Effector CD8-positive, alpha-beta T cell (primary cell): Measurements from ENCODE around the gene SCN8A.
"Not testable (repeated sequence)": the region's sequence is repeated elsewhere in the genome, so short reads cannot be mapped to it uniquely, and the experiment has no call there.

ENCODE experiments used
- DNase-seq: peaks from one replicate; lab custom pipeline; 2025; lab: John Stamatoyannopoulos, UW

SCN8A gene

DNA sequence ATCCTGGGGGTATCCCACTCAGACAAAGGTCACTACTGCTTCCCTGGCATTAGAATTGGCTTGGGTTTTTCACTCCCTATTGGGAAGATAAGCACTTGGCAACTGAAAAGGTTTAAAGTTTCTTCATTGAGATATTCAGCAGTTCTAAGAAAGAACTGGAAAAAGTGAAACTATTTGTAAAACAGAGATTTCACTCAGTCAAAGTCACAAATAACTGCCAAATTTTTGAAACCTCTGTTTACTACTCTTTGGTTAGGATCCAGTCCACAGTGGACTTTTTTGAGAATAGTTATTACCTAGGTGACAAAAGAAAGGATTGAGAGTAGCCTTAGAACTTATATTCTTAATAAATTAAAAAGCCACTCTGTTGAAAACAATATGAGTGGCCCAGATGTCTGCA, 172.7 kb downstream of the SCN8A start:
- no peak for DNase-seq

DNA sequence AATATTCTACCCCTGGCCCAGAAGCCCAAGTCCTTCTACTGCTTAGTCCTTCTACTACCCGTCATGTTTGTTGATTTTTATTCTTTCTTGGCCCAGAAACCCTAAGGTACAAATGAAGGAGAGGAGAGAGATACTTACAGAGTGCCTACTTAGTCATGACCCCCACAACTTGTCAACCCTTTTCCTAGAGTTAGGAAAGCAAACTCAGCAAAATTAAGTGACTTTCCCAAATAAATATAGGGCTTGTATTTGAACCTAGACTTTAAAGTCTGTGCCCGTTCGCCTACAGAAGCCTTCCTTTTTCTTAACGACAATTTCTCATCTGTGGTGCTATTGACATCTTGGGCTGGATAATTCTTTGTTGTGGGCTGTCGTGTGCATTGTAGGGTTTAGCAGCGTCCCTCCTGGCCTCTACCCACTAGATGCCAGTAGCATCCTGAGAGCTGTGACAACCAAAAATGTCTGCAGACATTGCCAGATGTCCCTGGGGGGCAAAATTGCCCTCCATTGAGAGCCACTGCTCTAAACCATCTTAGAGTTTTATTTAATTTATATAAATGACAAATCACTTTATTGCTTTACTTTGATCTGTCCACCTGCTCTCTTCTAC, 175.1 kb downstream of the SCN8A start:
- DNase-seq = no peak

- no peak for DNase-seq
Observed at GRCh38 chr12:51771008-51771407, 180.0 kb downstream of the SCN8A start.

DNA sequence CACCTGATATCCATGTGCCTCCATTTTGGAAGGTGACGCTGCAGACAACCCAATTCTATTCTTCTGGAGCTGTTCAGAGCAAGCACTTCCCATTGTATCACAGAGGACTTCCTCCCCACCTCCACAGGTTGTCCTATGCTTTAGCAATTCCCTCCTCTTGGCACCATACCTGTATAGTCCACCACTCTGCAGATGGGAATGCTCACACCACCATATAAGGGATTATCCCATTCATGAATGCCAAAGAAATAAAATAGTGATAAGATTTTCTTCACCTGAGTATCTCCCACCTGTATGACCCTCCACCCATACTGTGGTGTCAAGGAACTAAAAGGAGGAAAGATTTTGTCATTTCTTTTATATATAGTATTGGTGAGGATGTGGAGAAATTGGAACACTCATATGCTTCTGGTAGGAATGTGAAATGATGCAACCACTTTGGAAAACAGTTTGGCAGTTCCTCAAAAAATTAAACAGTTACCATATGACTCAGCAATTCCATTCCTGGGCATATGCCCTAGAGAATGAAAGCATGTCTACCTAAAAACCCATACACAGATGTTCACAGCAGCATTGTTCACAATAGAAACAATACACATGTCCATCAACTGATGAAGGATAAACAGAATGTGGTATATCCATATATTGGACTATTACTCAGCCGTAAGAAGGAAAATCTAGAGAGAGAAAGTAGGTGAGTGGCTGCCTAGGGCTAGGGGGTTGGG, 182.3 kb downstream of the SCN8A start:
- DNase-seq = no peak

GRCh38 chr12:51774933-51775332, 183.9 kb downstream of the SCN8A start:
- no peak for DNase-seq

GRCh38 chr12:51777457-51777856, 186.4 kb downstream of the SCN8A start:
- no peak for DNase-seq

DNA sequence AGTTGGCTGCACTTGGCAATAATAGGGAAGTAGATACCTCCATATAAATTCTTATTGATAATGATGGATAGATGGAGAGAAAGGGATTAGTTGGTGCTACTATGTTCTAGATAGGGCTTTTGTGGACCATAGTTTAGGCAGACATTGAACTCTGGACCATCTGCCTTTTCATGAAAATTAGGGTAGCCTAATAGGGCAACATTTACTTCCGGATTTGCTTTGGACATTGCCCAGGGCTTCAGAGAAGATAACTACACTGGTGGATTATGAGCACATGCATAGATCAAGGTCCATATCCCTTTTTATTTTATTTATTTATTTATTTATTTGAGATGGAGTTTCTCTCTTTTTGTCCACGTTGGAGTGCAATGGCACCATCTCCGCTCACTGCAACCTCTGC, 186.9 kb downstream of the SCN8A start:
- no peak for DNase-seq

- no peak for DNase-seq
Observed at GRCh38 chr12:51779876-51780275, 188.8 kb downstream of the SCN8A start.

DNA sequence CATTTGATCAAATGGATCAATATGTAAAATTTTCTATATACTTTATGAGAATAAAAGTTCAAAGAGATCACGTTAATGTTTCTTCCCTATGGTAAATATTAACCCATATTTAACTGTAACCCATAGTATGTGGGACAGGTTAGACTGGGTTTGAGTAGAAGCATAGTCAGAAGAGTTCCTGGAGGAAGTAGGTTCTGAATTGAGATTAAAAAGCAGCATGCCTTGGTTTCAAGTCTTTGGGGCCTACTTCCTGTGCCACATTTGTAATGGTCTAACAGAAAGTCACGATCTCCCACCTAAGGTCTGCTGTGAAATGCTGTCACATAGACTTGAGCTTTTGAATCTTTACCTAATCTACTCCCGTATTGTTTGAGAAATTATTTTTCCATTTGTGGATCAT, 193.7 kb downstream of the SCN8A start:
- DNase-seq = no peak

DNA sequence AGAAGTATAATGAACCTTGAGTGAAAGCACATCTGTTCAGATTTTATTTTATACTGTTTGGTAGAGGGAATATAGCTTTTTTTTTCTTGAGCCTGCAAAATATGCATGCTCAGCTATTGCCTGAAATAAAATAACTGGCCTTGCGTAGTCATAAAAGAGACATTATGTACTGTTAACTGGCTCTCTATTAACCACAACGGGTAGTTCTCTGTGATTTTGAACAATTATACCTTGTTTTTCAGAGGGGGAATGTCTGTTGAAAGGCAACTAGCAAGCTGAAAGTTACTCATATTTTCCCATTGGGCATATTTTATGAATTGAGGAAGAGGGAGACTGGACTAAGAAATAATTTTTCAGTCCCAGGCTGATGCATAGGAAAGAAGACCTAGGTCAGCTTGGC, 194.9 kb downstream of the SCN8A start:
- no peak for DNase-seq

DNA sequence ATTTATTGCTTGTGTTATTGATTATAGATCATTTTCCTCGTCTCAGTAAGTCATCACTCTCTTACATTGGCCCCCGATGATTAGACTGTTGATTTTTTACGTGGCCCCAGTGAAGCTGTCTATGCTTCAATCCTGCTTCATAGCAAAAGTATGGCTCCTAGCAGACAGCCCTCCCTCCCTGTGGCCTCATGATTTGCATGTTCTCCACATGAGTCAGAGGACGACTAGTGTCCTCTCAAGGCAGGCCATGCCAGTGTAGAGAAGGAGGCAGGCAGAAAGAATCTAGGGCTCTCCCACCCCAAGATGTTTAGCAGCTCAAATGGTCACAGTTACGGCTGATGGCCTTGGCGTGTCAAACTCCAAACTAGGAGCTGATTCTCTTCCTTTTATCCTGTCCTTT, 197.8 kb downstream of the SCN8A start:
- no peak for DNase-seq

GRCh38 chr12:51792417-51792816, 201.4 kb downstream of the SCN8A start:
- DNase-seq = no peak

GRCh38 chr12:51793201-51793600, 202.2 kb downstream of the SCN8A start:
- no peak for DNase-seq

DNA sequence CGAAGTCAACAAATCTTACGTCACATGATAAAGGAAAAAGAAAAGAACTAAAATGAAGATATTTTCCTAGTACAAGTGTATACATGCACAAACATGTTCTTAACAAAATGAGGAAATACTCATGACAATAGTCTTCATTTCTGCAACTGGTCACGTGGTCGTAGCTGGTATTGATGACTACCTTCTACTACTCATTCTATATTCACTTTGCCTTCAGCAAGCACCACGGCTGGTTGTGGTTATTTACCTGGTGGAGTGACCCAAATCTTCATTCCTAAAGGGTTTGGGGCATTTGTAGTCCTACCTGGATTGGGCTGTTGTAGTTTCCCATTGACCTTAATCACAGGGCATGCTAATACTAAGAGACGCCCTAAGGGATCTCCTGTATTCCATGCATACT, 206.3 kb downstream of the SCN8A start:
- DNase-seq = no peak

- DNase-seq = not testable (repeated sequence)
Observed at GRCh38 chr12:51798051-51798450, 207.0 kb downstream of the SCN8A start.

DNA sequence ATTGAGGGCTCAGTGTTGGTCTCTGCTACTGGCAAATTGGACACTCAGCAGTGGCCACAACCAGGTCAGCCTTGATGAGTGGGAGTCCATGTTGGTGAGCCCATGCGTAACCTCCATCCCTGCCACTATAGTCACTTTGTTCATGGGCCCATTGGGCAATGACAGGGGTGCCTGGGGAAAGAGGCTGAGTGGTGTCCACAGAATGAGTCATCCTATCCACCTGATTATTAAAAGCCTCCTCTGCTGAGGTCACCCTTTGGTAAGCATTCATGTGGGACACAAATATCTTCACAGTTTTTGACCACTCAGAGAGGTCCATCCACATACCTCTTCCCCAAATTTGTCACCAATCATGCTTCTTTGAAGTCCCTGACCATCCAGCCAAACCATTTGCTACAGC, 207.5 kb downstream of the SCN8A start:
- no peak for DNase-seq

DNA sequence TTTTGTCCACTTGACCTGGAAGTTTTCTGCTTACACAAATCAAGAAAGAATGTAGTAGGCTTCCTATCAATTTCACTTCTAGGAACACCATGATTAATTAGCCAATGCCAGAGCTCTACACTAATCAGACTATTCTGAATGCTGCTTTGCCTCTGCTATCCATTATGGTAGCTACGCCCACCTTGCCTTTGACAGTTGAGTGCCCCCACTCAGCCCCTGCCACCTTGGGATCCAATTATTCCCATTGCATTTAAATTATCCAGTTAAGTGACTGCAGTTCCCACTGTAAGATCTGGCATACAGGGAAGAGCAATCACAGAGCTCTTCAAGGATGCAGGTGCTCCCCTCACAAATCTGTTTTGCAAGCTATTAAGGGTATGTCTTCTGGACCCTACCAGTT, 210.0 kb downstream of the SCN8A start:
- no peak for DNase-seq

GRCh38 chr12:51806896-51807295, 215.9 kb downstream of the SCN8A start:
- no peak for DNase-seq

- DNase-seq = no peak
Observed at GRCh38 chr12:51809193-51809592, 218.2 kb downstream of the SCN8A start.

DNA sequence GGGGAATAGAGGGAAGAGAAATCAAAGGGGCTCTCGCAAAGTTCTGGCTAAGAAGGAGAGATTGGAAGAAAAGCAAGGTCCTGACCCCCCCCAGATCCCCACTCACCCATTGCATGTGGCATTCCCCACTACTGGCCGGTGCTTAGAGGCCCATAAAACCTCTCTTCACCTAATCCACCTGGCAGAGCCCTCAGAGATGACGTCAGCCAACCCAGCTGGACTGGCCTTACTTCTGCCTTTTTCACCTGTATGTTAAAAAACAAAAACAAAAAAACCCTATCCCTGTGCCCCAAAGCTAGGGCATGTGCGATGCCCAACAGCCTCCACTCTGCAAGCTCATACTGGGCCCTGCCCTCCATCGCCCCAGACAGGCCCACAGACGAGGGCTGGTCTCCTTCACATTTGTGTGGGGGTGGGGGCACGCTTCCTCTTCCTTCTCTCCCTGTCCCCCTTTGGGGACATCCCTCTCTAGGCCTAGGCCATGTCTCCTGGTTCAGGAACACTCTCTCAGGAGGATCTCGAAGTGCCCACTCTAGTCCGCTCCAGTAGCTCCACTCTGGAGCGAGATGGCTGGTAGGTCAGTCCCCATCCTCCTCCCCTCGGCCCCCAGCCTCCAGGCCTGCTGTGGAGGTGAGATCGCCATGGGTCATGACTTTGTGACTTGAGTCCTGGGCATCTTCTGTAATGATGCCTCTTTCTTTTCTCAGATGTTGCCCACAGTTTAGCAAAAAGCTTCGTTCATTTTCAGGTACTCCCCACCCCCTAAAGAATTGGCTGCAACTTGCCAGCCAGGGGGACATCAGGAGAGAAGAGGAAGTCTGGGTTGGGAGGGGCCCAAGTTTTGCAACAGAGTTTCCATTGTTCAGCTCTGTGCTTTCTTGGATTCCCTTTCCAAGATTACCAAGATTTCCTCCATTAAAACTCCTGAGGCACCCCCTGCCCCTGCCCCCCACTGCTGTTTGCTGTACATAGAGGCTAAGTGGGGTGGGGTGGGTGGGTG, 220.5 kb downstream of the SCN8A start:
- no peak for DNase-seq

DNA sequence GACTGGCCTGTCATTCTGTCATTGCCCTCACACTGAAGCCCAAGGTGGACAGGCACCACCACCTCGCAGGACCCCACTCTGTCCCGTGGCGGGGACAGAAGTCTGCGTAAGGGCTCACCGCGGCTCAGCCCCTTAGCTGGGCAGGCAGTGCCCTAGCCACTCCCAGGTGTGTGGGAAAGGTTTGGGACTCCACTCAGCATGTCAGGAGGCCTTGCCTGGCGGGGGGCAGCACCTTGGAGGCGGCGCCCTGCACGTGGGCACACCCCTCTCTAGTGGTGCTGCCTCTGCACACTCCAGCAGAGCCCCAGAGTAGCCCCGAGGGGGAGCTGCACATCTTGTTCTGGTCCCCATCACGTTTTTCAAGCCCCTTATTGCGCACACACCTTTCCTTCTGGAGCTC, 221.8 kb downstream of the SCN8A start:
- no peak for DNase-seq

DNA sequence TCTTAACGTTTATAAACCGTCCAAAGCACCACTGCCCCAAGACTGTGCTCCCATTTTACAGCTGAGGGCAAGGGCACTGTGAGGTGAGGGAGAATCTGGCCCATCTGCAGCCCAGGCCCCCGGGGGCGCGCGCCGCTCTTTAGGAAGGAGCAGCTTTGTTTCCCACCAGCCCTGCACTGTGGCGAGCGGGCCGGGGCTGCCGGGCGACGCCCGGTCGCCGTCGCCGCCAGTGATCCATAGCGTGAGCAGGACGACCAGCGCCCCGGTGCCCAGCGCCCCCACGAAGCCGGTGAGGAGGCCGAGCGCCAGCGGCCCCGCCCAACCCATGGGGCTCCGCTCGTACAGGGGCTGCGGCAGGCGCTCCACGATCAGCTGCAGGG, 222.9 kb downstream of the SCN8A start:
- no peak for DNase-seq
